HepG2 (cell line): ENCODE data around the gene ACSF3. TPM values are rescaled to one million over a fixed set of nuclear protein-coding genes. Genes with fewer than 3 reads are reported as not detected.

Experiments
- ARID4A ChIP-seq: sonication (generic); formaldehyde crosslinking; IDR thresholded peaks from 2 replicates; pipeline ENCODE4 v1.5.0; 2020; ENCODE audit warnings: mild to moderate bottlenecking, missing genetic modification reagents, borderline replicate concordance
- BHLHE40 ChIP-seq: IDR thresholded peaks from 2 replicates; pipeline ENCODE4 v1.6.1; 2011; ENCODE audit warnings: low read length, improper control_type of control experiment
- HBP1 ChIP-seq: IDR thresholded peaks from 2 replicates; pipeline ENCODE4 v1.6.1; 2016; ENCODE audit warnings: low read depth, control low read depth
- KDM2A ChIP-seq: sonication (generic); formaldehyde crosslinking; IDR thresholded peaks from 2 replicates; pipeline ENCODE4 v1.4.0; 2020; ENCODE audit warnings: low read depth, missing genetic modification reagents, borderline replicate concordance
- THAP9 ChIP-seq: sonication (generic); formaldehyde crosslinking; IDR thresholded peaks from 2 replicates; pipeline ENCODE4; 2020; ENCODE audit warnings: missing genetic modification reagents, mild to moderate bottlenecking, borderline replicate concordance
- ZNF496 ChIP-seq: sonication (generic); formaldehyde crosslinking; IDR thresholded peaks from 2 replicates; pipeline ENCODE4 v1.8.1; 2023; ENCODE audit warnings: mild to moderate bottlenecking, moderate library complexity, missing genetic modification reagents; ENCODE audit not compliant: insufficient replicate concordance
- ZNF724P ChIP-seq: sonication (generic); formaldehyde crosslinking; IDR thresholded peaks from 2 replicates; pipeline ENCODE4 v1.8.0; 2022; ENCODE audit warnings: missing genetic modification reagents, borderline replicate concordance
- polyA plus RNA-seq, 8 experiments: library from polyadenylated mRNA; depleted of rRNA in 3 of 8; stranded (reverse) in 7 of 8; unstranded in 1 of 8; fragments of >200 nt; fragmentation: Illumina TruSeq in 4 of 8; extraction: Trizol in 4 of 8; gene quantifications; 2 replicates each; pipeline versions ENCODE4 v1.2.1 to v1.2.3, GENCODE V29; 2011 to 2016; ENCODE audit warnings: low read depth in 4 of 8, missing spikeins in 1 of 8, mixed read lengths in 1 of 8; ENCODE audit not compliant: insufficient read depth in 1 of 8
- total RNA-seq, 5 experiments: library from RNA; depleted of rRNA; stranded (reverse); fragments of >200 nt; fragmentation: Illumina TruSeq; extraction: Trizol; gene quantifications; 2 replicates each; pipeline ENCODE4 v1.2.3, GENCODE V29; 2016; ENCODE audit warnings: low read depth in 1 of 5
- TF ChIP-seq, protein P1 (sequence below): sonication (generic); formaldehyde crosslinking; IDR thresholded peaks from 2 replicates; pipeline ENCODE4 v1.4.0; 2020; ENCODE audit warnings: mild to moderate bottlenecking, missing genetic modification reagents, borderline replicate concordance

Gene ACSF3
- total and polyA plus RNA-seq, 2 of the 13 experiments (the other 11 are each of a cell fraction or from before 2014, with no cell fraction given) = 14.9 to 30.6 TPM

- TF ChIP-seq ARID4A (CRISPR knock-in tag) (peak; percentile 44; the same call in 1 of the 2 replicates), HBP1 (CRISPR knock-in tag) (0 out of 2 replicates have a peak, but pooled peaks have one; percentile 36), ZNF496 (CRISPR knock-in tag) (no peak), ZNF724P (CRISPR knock-in tag) (0 out of 2 replicates have a peak, but pooled peaks have one; percentile 41), BHLHE40 (peak; percentile 32; the same call in 1 of the 2 replicates), THAP9 (0 out of 2 replicates have a peak, but pooled peaks have one; percentile 9), KDM2A (CRISPR knock-in tag) (peak; percentile 22; the same call in 1 of the 2 replicates)
- TF ChIP-seq, protein P1, sequence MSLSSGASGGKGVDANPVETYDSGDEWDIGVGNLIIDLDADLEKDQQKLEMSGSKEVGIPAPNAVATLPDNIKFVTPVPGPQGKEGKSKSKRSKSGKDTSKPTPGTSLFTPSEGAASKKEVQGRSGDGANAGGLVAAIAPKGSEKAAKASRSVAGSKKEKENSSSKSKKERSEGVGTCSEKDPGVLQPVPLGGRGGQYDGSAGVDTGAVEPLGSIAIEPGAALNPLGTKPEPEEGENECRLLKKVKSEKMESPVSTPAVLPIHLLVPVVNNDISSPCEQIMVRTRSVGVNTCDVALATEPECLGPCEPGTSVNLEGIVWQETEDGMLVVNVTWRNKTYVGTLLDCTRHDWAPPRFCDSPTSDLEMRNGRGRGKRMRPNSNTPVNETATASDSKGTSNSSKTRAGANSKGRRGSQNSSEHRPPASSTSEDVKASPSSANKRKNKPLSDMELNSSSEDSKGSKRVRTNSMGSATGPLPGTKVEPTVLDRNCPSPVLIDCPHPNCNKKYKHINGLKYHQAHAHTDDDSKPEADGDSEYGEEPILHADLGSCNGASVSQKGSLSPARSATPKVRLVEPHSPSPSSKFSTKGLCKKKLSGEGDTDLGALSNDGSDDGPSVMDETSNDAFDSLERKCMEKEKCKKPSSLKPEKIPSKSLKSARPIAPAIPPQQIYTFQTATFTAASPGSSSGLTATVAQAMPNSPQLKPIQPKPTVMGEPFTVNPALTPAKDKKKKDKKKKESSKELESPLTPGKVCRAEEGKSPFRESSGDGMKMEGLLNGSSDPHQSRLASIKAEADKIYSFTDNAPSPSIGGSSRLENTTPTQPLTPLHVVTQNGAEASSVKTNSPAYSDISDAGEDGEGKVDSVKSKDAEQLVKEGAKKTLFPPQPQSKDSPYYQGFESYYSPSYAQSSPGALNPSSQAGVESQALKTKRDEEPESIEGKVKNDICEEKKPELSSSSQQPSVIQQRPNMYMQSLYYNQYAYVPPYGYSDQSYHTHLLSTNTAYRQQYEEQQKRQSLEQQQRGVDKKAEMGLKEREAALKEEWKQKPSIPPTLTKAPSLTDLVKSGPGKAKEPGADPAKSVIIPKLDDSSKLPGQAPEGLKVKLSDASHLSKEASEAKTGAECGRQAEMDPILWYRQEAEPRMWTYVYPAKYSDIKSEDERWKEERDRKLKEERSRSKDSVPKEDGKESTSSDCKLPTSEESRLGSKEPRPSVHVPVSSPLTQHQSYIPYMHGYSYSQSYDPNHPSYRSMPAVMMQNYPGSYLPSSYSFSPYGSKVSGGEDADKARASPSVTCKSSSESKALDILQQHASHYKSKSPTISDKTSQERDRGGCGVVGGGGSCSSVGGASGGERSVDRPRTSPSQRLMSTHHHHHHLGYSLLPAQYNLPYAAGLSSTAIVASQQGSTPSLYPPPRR (CRISPR knock-in tag) = no peak
Measured at GRCh38 chr16:89090669-89091426, 2.8 kb upstream of the ACSF3 start (continued).
